Body of pancreas (tissue), 4 donors: ENCODE measurements around the gene SYPL1.

Experiments used
- CTCF ChIP-seq, 7 experiments: fragments of 450-650 bp in 4 of 7; fragments of 200-600 bp in 3 of 7; sonication (generic) in 3 of 7; IDR thresholded peaks; one replicate each; pipeline ENCODE4 v1.5.1; 2016 to 2019; ENCODE audit warnings: antibody characterized with exemption in 7 of 7
- POLR2A ChIP-seq, 3 donors: fragments of 450-650 bp; IDR thresholded peaks; one replicate each; pipeline ENCODE4 v1.6.1; 2016; ENCODE audit warnings: antibody characterized with exemption in 3 of 3, mild to moderate bottlenecking in 2 of 3

GRCh38 chr7:106099539-106099938 lies 12.6 kb downstream of the SYPL1 start:
- TF ChIP-seq CTCF (IDR thresholded peaks at IDR 0.05) (no peak), POLR2A (IDR thresholded peaks at IDR 0.05) (no peak)
